Measurements from ENCODE around the gene CEACAM16. TPM values are rescaled to one million over a fixed set of nuclear protein-coding genes. Genes with fewer than 3 reads are reported as not detected.

The CEACAM16 gene
- total and polyA plus RNA-seq, 9 of the 15 experiments (the other 6 are each of a cell fraction or from before 2014, with no cell fraction given) = not detected

DNA sequence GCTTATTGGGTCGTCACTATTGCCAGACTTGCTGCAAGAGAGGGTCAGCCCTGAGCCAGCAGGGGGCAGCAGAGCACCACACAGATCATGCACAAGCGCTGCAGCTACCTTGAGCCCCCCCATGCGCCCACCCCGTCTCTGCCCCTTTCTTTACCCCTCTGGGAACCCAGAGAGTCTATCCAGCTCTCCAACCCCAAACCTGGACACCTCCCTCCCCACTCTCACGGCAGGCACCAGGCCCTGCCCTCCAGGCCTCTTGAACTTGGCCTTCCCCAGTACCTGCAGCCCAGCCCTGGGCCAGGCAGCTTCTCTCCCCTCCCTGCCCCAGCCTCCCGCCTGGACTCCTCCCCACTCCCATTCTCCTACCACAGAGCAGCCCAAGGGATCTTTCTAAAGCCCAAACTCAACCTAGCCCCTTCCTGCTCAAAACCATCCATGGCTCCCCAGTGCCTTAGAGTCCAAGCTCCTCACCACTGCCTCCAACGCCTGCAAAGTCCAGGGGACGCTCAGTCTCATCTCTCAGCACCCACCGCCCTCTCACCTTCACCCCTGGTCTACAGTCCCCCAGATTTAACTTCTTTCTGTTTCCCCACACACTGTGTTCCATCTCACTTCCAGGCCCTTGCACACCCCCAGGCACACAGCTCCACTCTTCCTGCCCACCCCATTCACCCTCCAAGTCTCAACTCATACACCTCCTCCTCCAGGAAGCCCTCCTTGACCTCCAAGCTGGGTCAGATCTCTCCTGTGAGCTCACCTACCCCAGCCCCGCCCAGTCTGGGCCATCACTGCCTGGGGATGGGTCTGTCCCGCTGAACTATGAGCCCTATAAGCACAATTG lies 9.4 kb upstream of the CEACAM16 start:
- ChIA-PET CTCF (ENCODE audit: low intra/inter-chr PET ratio) (interaction anchor here (0.6 to 1.9 kb wide), 5 partner anchors 34 to 156 kb away, joined by 3 to 20 read pairs (median 7); partner anchors contain the start of gene NECTIN2), POLR2A (interaction anchor here (0.6 kb wide), 1 partner anchor 430 kb away, joined by 4 read pairs; the partner anchor contains the start of gene ZNF233)
- in situ Hi-C loops (cut with MboI) = no loop called here
- Histone ChIP-seq H4K20me1 (replicated peaks; ENCODE audit: control insufficient read depth, insufficient read depth, low read length) (no peaks in the 10 kb centered on the region; the same call in 1 of the 2 replicates), H3K4me1 (replicated peaks in 1 of 2; ENCODE audit: control insufficient read depth in 2 of 2, insufficient read depth in 2 of 2, low read length in 2 of 2) (peaks cover 19 to 28% of the 10 kb centered on the region in 2 experiments), H3K4me2 (ENCODE audit: insufficient read depth, low read length) (peak overlapping the region; percentile 43; the same call in 1 of the 2 replicates), H3K79me2 (ENCODE audit: control insufficient read depth, insufficient read depth, low read length) (no peaks in the 10 kb centered on the region), H2AFZ (ENCODE audit: low read depth, low read length) (peak overlapping the region; percentile 30; the same call in 1 of the 2 replicates), H3K4me3 (no peak overlapping the region), H3K9me1 (ENCODE audit: control insufficient read depth, insufficient read depth, low read length) (no peaks in the 10 kb centered on the region), H3K36me3 (ENCODE audit: control insufficient read depth, insufficient read depth, low read length) (no peaks in the 10 kb centered on the region), H3K9ac (ENCODE audit: insufficient read depth in 1 of 2, low read depth in 2 of 2, low read length in 2 of 2) (peak overlapping the region in 1 of 2 experiments; percentile 53; a peak in 1 of 4 replicates), H3K9me3 (replicated peaks; ENCODE audit: control insufficient read depth, insufficient read depth, low read depth, low read length) (no peaks in the 10 kb centered on the region), H3K27me3 (ENCODE audit: control insufficient read depth in 2 of 2, insufficient read depth in 2 of 2, low read length in 2 of 2) (no peaks in the 10 kb centered on the region), H3K27ac (ENCODE audit: extremely low read depth, low read depth, low read length) (no peak overlapping the region)
- intact Hi-C loops (cut with micrococcal nuclease) = loop anchor here (1.0 to 10.0 kb wide), 4 partner anchors 33 to 155 kb away; no protein-coding TSS in a partner anchor
- ATAC-seq (peak; percentile 90), FAIRE-seq (peak; percentile 81), DNase-seq (ENCODE audit: extremely low read depth in 1 of 4, low spot score in 3 of 4) (peak; percentile 69 to 84 (median 72))
- no TSS peak for BruUV-seq (replicated peaks)
- 31% methylated on average over 10 of the region's 11 CpGs for WGBS (ENCODE audit: insufficient coverage, low coverage, missing lambda C conversion rate)
- TF ChIP-seq, protein P1, sequence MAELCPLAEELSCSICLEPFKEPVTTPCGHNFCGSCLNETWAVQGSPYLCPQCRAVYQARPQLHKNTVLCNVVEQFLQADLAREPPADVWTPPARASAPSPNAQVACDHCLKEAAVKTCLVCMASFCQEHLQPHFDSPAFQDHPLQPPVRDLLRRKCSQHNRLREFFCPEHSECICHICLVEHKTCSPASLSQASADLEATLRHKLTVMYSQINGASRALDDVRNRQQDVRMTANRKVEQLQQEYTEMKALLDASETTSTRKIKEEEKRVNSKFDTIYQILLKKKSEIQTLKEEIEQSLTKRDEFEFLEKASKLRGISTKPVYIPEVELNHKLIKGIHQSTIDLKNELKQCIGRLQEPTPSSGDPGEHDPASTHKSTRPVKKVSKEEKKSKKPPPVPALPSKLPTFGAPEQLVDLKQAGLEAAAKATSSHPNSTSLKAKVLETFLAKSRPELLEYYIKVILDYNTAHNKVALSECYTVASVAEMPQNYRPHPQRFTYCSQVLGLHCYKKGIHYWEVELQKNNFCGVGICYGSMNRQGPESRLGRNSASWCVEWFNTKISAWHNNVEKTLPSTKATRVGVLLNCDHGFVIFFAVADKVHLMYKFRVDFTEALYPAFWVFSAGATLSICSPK (IDR thresholded peaks at IDR 0.05; ENCODE audit: borderline replicate concordance) = no peak
- TF ChIP-seq PHF20 (IDR thresholded peaks at IDR 0.05; ENCODE audit: partially characterized antibody) = no peak
- TF ChIP-seq GABPB2 (CRISPR knock-in tag; conservative IDR thresholded peaks at IDR 0.05) = no peak
- TF ChIP-seq, protein P2, sequence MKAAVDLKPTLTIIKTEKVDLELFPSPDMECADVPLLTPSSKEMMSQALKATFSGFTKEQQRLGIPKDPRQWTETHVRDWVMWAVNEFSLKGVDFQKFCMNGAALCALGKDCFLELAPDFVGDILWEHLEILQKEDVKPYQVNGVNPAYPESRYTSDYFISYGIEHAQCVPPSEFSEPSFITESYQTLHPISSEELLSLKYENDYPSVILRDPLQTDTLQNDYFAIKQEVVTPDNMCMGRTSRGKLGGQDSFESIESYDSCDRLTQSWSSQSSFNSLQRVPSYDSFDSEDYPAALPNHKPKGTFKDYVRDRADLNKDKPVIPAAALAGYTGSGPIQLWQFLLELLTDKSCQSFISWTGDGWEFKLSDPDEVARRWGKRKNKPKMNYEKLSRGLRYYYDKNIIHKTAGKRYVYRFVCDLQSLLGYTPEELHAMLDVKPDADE (conservative IDR thresholded peaks at IDR 0.05; ENCODE audit: control insufficient read depth, low read depth, low read length) = no peak
- no peak for TF ChIP-seq ZKSCAN8 (CRISPR knock-in tag; IDR thresholded peaks at IDR 0.05)
- TF ChIP-seq CBFB (CRISPR knock-in tag; IDR thresholded peaks at IDR 0.05) = no peak
- TF ChIP-seq CBX3 (IDR thresholded peaks at IDR 0.05; ENCODE audit: borderline replicate concordance in 1 of 2, low read length in 2 of 2) = no peak
- no peak for TF ChIP-seq NFIX (CRISPR knock-in tag; IDR thresholded peaks at IDR 0.05; ENCODE audit: low read depth)
- no peak for TF ChIP-seq POLR2H (tag; IDR thresholded peaks at IDR 0.05; ENCODE audit: low read depth)
- TF ChIP-seq, protein P3, sequence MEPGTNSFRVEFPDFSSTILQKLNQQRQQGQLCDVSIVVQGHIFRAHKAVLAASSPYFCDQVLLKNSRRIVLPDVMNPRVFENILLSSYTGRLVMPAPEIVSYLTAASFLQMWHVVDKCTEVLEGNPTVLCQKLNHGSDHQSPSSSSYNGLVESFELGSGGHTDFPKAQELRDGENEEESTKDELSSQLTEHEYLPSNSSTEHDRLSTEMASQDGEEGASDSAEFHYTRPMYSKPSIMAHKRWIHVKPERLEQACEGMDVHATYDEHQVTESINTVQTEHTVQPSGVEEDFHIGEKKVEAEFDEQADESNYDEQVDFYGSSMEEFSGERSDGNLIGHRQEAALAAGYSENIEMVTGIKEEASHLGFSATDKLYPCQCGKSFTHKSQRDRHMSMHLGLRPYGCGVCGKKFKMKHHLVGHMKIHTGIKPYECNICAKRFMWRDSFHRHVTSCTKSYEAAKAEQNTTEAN (CRISPR knock-in tag; IDR thresholded peaks at IDR 0.05) = no peak
- TF ChIP-seq SAFB (IDR thresholded peaks at IDR 0.05; ENCODE audit: borderline replicate concordance, low read depth, low read length) = no peak
- peak; percentile 24; the same call in 1 of the 2 replicates for TF ChIP-seq XRCC5 (IDR thresholded peaks at IDR 0.05; ENCODE audit: low read depth, low read length)
- TF ChIP-seq, protein P4, sequence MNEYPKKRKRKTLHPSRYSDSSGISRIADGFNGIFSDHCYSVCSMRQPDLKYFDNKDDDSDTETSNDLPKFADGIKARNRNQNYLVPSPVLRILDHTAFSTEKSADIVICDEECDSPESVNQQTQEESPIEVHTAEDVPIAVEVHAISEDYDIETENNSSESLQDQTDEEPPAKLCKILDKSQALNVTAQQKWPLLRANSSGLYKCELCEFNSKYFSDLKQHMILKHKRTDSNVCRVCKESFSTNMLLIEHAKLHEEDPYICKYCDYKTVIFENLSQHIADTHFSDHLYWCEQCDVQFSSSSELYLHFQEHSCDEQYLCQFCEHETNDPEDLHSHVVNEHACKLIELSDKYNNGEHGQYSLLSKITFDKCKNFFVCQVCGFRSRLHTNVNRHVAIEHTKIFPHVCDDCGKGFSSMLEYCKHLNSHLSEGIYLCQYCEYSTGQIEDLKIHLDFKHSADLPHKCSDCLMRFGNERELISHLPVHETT (CRISPR knock-in tag; conservative IDR thresholded peaks at IDR 0.05 in 1 of 2, IDR thresholded peaks at IDR 0.05 in 1 of 2) = no peak
- no peak for TF ChIP-seq ZNF717 (CRISPR knock-in tag; IDR thresholded peaks at IDR 0.05)
